NT2/D1 (cell line): ENCODE data around the gene CLIP2.

Experiments
- DNase-seq: peaks from one replicate; pipeline ENCODE4 v3.0.0-alpha.2; 2011; ENCODE audit warnings: low read depth, low spot score
- H3K27me3 ChIP-seq: 2 replicates; pipeline ENCODE4 v1.6.0; 2011; ENCODE audit warnings: mild to moderate bottlenecking; ENCODE audit not compliant: insufficient read length, insufficient read depth
- H3K36me3 ChIP-seq: 2 replicates; pipeline ENCODE4 v1.6.1; 2011; ENCODE audit warnings: mild to moderate bottlenecking, low read length, mixed read lengths; ENCODE audit not compliant: insufficient read depth, insufficient read length
- H3K4me1 ChIP-seq: 2 replicates; pipeline ENCODE4 v1.5.1; 2011; ENCODE audit not compliant: insufficient read depth, insufficient read length
- H3K4me3 ChIP-seq: 2 replicates; pipeline ENCODE4 v1.5.1; 2011; ENCODE audit warnings: low read depth; ENCODE audit not compliant: insufficient read length
- H3K9ac ChIP-seq: 2 replicates; pipeline ENCODE4 v1.6.0; 2011; ENCODE audit warnings: low read depth; ENCODE audit not compliant: insufficient read length
- H3K9me3 ChIP-seq: 2 replicates; pipeline ENCODE4 v1.5.1; 2011; ENCODE audit warnings: mild to moderate bottlenecking, low read length; ENCODE audit not compliant: insufficient read depth
- SUZ12 ChIP-seq: IDR thresholded peaks from 2 replicates; pipeline ENCODE4 v1.6.1; 2011; ENCODE audit not compliant: insufficient read length, insufficient read depth; ENCODE audit errors: extremely low read depth
- YY1 ChIP-seq: IDR thresholded peaks from 2 replicates; pipeline ENCODE4 v1.6.1; 2011; ENCODE audit not compliant: insufficient read length, insufficient read depth
- ZNF274 ChIP-seq: IDR thresholded peaks from 2 replicates; pipeline ENCODE4 v1.6.1; 2011; ENCODE audit warnings: mild to moderate bottlenecking, low read depth, low read length

The CLIP2 gene

GRCh38 chr7:74454021-74454924 is 165.1 kb downstream of the CLIP2 start:
- peak overlapping the region; percentile 81 for H3K9ac ChIP-seq

DNA sequence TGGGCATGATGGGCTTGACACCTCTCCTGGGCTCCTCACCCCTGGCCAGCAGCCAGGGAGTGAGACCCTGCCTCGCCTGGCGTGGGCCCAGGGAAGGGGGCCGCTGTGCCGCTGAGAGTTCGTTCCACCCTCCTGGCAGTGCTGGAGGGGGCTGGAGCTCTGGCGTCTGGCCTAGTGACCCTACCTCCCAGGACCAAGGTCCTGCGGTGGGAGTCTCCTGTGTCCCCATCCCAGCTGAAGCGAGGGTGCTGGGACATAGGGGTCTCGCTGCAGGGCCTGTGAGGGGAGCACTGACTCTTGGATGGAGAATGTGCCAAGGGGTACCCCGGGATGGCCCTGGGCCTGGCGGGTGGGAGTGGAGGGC is 165.7 kb downstream of the CLIP2 start:
- no peaks in the 10 kb centered on the region for H3K27me3 ChIP-seq
- peak overlapping the region; percentile 81 for H3K9ac ChIP-seq
- no peaks in the 10 kb centered on the region for H3K9me3 ChIP-seq
- peaks cover 5% of the 10 kb centered on the region for H3K4me1 ChIP-seq
- H3K4me3 ChIP-seq, result peak overlapping the region; percentile 44
- TF ChIP-seq SUZ12, result no peak
- no peak for TF ChIP-seq ZNF274
- no peak for TF ChIP-seq YY1
- peaks cover 8% of the 10 kb centered on the region for H3K36me3 ChIP-seq
- no peak for DNase-seq

More at GRCh38 chr7:74454021-74454924, 165.1 kb downstream of the CLIP2 start:
- Histone ChIP-seq H3K9me3 (no peaks in the 10 kb centered on the region), H3K27me3 (no peaks in the 10 kb centered on the region), H3K4me3 (peak overlapping the region; percentile 49), H3K4me1 (peaks cover 5% of the 10 kb centered on the region), H3K36me3 (peaks cover 8% of the 10 kb centered on the region)
- no peak for TF ChIP-seq SUZ12
- TF ChIP-seq ZNF274, result no peak
- no peak for TF ChIP-seq YY1
- DNase-seq, result no peak

DNA sequence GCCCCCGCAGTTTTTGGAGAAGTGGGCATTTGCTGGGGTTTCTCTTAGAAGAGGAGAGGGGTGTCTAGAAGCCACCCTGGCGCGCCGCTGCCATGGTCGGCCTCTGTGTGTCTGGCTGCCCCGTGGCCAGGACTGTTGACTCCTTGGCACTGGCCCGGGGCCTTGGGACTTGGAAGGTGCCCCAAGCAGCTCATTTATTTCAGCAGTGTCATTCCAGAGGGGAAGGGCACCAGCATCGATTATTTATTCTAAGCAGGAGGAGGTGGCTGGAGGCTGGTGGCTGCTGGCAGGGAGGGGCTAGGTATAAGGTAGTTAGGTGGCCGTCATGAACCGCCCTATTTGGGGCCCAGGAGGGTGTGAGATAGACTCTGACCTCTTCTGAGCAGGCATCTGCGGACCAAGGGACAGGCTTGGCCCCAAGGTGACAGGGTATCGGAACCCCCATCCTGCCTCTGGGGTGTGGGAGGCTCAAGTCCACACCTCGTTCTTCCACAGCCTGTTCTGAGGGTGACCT is 166.1 kb downstream of the CLIP2 start:
- H3K27me3 ChIP-seq, result no peaks in the 10 kb centered on the region
- H3K9me3 ChIP-seq, result no peaks in the 10 kb centered on the region
- TF ChIP-seq SUZ12 (no peak), YY1 (no peak), ZNF274 (no peak)
- no peak for DNase-seq
- H3K9ac ChIP-seq, result peak overlapping the region; percentile 81
- H3K36me3 ChIP-seq, result peaks cover 8% of the 10 kb centered on the region
- peaks cover 5% of the 10 kb centered on the region for H3K4me1 ChIP-seq
- H3K4me3 ChIP-seq, result no peak overlapping the region
